Osteoblast (primary cell): ENCODE data around the gene TFPT. TPM values are rescaled to one million over a fixed set of nuclear protein-coding genes. Genes with fewer than 3 reads are reported as not detected.

Source experiments
- DNase-seq: peaks from one replicate; pipeline ENCODE4 v3.0.0; 2011; ENCODE audit warnings: low spot score, mixed read lengths; ENCODE audit not compliant: insufficient read length; ENCODE audit errors: missing footprints
- H2AFZ ChIP-seq: 2 replicates; pipeline ENCODE4 v1.6.0; 2011; ENCODE audit warnings: mild to moderate bottlenecking, low read length
- H3K27ac ChIP-seq: 2 replicates; pipeline ENCODE4 v1.5.1; 2011; ENCODE audit warnings: mild to moderate bottlenecking, low read depth, low read length, moderate library complexity
- H3K27me3 ChIP-seq: 2 replicates; pipeline ENCODE4 v1.6.0; 2012; ENCODE audit warnings: mild to moderate bottlenecking, control low read depth, inconsistent platforms, low read length, moderate library complexity; ENCODE audit not compliant: insufficient read depth
- H3K36me3 ChIP-seq: 2 replicates; pipeline ENCODE4 v1.5.1; 2011; ENCODE audit warnings: mild to moderate bottlenecking, low read length, control low read depth, moderate library complexity; ENCODE audit not compliant: insufficient read depth
- H3K4me1 ChIP-seq: 2 replicates; pipeline ENCODE4 v1.5.1; 2011; ENCODE audit warnings: mild to moderate bottlenecking, low read length, control low read depth, moderate library complexity; ENCODE audit not compliant: insufficient read depth
- H3K4me2 ChIP-seq: 2 replicates; pipeline ENCODE4 v1.6.0; 2011; ENCODE audit warnings: mild to moderate bottlenecking, low read length; ENCODE audit not compliant: insufficient read depth
- H3K4me3 ChIP-seq: fragments of 200-600 bp; sonication (generic); 3 replicates; pipeline ENCODE4 v1.5.1; 2012; ENCODE audit warnings: mild to moderate bottlenecking, low read length, inconsistent platforms; ENCODE audit not compliant: insufficient read depth
- H3K79me2 ChIP-seq: 2 replicates; pipeline ENCODE4 v1.6.0; 2012; ENCODE audit warnings: mild to moderate bottlenecking, low read length, control low read depth, inconsistent platforms; ENCODE audit not compliant: insufficient read depth
- H3K9me3 ChIP-seq: 2 replicates; pipeline ENCODE4 v1.5.1; 2011; ENCODE audit warnings: low read depth, low read length, control low read depth
- H4K20me1 ChIP-seq: 2 replicates; pipeline ENCODE4 v1.6.0; 2012; ENCODE audit warnings: mild to moderate bottlenecking, low read length, control low read depth; ENCODE audit not compliant: insufficient read depth
- CTCF ChIP-seq: IDR thresholded peaks from 2 replicates; pipeline ENCODE4 v1.5.1; 2011; ENCODE audit warnings: mild to moderate bottlenecking, low read depth, low read length, moderate library complexity; ENCODE audit errors: extremely low read depth
- total RNA-seq: library from RNA; depleted of rRNA; stranded (reverse); fragments of >200 nt; gene quantifications from 2 replicates; pipeline ENCODE4 v1.2.3, GENCODE V29; 2012

TFPT gene
- total RNA-seq, 1 donor, result 17.4 TPM

GRCh38 chr19:54136086-54136863 lies 20.8 kb upstream of the TFPT start:
- peak overlapping the region; percentile 71 for H3K27ac ChIP-seq

GRCh38 chr19:54133957-54134590 lies 18.6 kb upstream of the TFPT start:
- peaks cover 7% of the 10 kb centered on the region for H4K20me1 ChIP-seq
- TF ChIP-seq CTCF, result no peak

More at GRCh38 chr19:54136086-54136863, 20.8 kb upstream of the TFPT start:
- Histone ChIP-seq H3K4me1 (peaks cover 19% of the 10 kb centered on the region), H3K4me3 (peak overlapping the region; percentile 76), H3K79me2 (peaks cover 37% of the 10 kb centered on the region), H4K20me1 (peaks cover 29% of the 10 kb centered on the region), H3K36me3 (peaks cover 26% of the 10 kb centered on the region), H3K9me3 (no peaks in the 10 kb centered on the region), H2AFZ (peak overlapping the region; percentile 81), H3K4me2 (peak overlapping the region; percentile 99), H3K27me3 (no peaks in the 10 kb centered on the region)
- no peak for TF ChIP-seq CTCF
- DNase-seq, result peak; percentile 92

GRCh38 chr19:54133312-54133956 lies 18.0 kb upstream of the TFPT start:
- no peaks in the 10 kb centered on the region for H3K27me3 ChIP-seq
- no peak for DNase-seq
- peaks cover 22% of the 10 kb centered on the region for H3K36me3 ChIP-seq
- no peak for TF ChIP-seq CTCF
- peaks cover 1% of the 10 kb centered on the region for H4K20me1 ChIP-seq
- H3K4me2 ChIP-seq, result no peak overlapping the region
- no peak overlapping the region for H3K27ac ChIP-seq
- peaks cover 11% of the 10 kb centered on the region for H3K4me1 ChIP-seq
- H3K9me3 ChIP-seq, result no peaks in the 10 kb centered on the region
- peaks cover 9% of the 10 kb centered on the region for H3K79me2 ChIP-seq
- H3K4me3 ChIP-seq, result no peak overlapping the region
- H2AFZ ChIP-seq, result no peak overlapping the region

More at GRCh38 chr19:54133957-54134590, 18.6 kb upstream of the TFPT start:
- peaks cover 15% of the 10 kb centered on the region for H3K79me2 ChIP-seq
- no peaks in the 10 kb centered on the region for H3K9me3 ChIP-seq
- H3K4me3 ChIP-seq, result no peak overlapping the region
- no peak overlapping the region for H3K4me2 ChIP-seq
- H3K27ac ChIP-seq, result no peak overlapping the region
- peaks cover 23% of the 10 kb centered on the region for H3K36me3 ChIP-seq
- H2AFZ ChIP-seq, result no peak overlapping the region
- no peaks in the 10 kb centered on the region for H3K27me3 ChIP-seq
- H3K4me1 ChIP-seq, result peaks cover 16% of the 10 kb centered on the region
- DNase-seq, result no peak

GRCh38 chr19:54129617-54129996 lies 14.2 kb upstream of the TFPT start:
- no peak for TF ChIP-seq CTCF
- no peak for DNase-seq
- Histone ChIP-seq H3K79me2 (no peaks in the 10 kb centered on the region), H3K27ac (no peak overlapping the region), H3K27me3 (no peaks in the 10 kb centered on the region), H3K4me2 (no peak overlapping the region), H3K4me3 (no peak overlapping the region), H3K9me3 (no peaks in the 10 kb centered on the region), H3K36me3 (peaks cover 36% of the 10 kb centered on the region), H3K4me1 (no peaks in the 10 kb centered on the region), H2AFZ (no peak overlapping the region), H4K20me1 (no peaks in the 10 kb centered on the region)
